Sigmoid colon (tissue), 7 donors: ENCODE data around the gene NAXE. TPM values are rescaled to one million over a fixed set of nuclear protein-coding genes. Genes with fewer than 3 reads are reported as not detected.

Source experiments
- DNase-seq: peaks from one replicate; pipeline ENCODE4 v3.0.0-alpha.2; 2019
- H3K27ac ChIP-seq, 4 donors: fragments of 200-600 bp; sonication (generic); one replicate each; pipeline ENCODE4 v1.5.1; 2016 to 2019; ENCODE audit warnings: mild to moderate bottlenecking in 1 of 4
- H3K27me3 ChIP-seq, 3 donors: fragments of 200-600 bp; sonication (generic); one replicate each; pipeline ENCODE4 v1.5.1; 2019; ENCODE audit warnings: mild to moderate bottlenecking in 1 of 3
- H3K36me3 ChIP-seq, 4 donors: fragments of 200-600 bp; sonication (generic); one replicate each; pipeline ENCODE4 v1.5.1; 2016 to 2019
- H3K4me1 ChIP-seq, 4 donors: fragments of 200-600 bp; sonication (generic); one replicate each; pipeline ENCODE4 v1.5.1; 2017 to 2019
- H3K4me3 ChIP-seq, 4 donors: fragments of 200-600 bp; sonication (generic); one replicate each; pipeline ENCODE4 v1.5.1; 2017 to 2019; ENCODE audit warnings: mild to moderate bottlenecking in 2 of 4, moderate library complexity in 1 of 4
- H3K9me3 ChIP-seq, 4 donors: fragments of 200-600 bp in 3 of 4; sonication (generic) in 3 of 4; one replicate each; pipeline versions ENCODE4 v1.5.1 to v1.6.1; 2013 to 2019
- CTCF ChIP-seq, 4 experiments: fragments of 450-650 bp in 3 of 4; fragments of 200-600 bp in 1 of 4; IDR thresholded peaks; one replicate each; pipeline ENCODE4 v1.5.1; 2016 to 2019; ENCODE audit warnings: antibody characterized with exemption in 4 of 4, mild to moderate bottlenecking in 3 of 4, moderate library complexity in 2 of 4
- EP300 ChIP-seq, 4 donors: sonication (generic); formaldehyde crosslinking; IDR thresholded peaks; one replicate each; pipeline ENCODE4 v1.6.1; 2017; ENCODE audit warnings: antibody characterized with exemption in 4 of 4
- POLR2A ChIP-seq, 2 donors: fragments of 450-650 bp; IDR thresholded peaks; one replicate each; pipeline ENCODE4 v1.6.1; 2016; ENCODE audit warnings: antibody characterized with exemption in 2 of 2, mild to moderate bottlenecking in 2 of 2, moderate library complexity in 2 of 2
- POLR2AphosphoS5 ChIP-seq, 4 donors: sonication (generic); formaldehyde crosslinking; IDR thresholded peaks; one replicate each; pipeline ENCODE4 v1.6.1; 2017; ENCODE audit warnings: antibody characterized with exemption in 4 of 4
- WGBS, 2 donors: extraction: QIAGEN DNeasy Blood & Tissue Kit; methylation state at CpG; one replicate each; pipeline ENCODE4 v1.1.7; 2013; 5-methylcytosine and 5-hydroxymethylcytosine counted together
- intact Hi-C: fragments of 100-400 bp; cut with DNase I; formaldehyde crosslinking; loops from one replicate; pipeline ENCODE4 v1.15.1; 2023
- polyA plus RNA-seq, 3 donors: library from polyadenylated mRNA; stranded (reverse); fragments of 200-250 nt; gene quantifications; one replicate each; pipeline ENCODE4 v1.2.3, GENCODE V29; 2013
- total RNA-seq, 4 donors: library from RNA; depleted of rRNA; stranded (reverse); fragments of >200 nt; gene quantifications; one replicate each; pipeline ENCODE4 v1.1.0, GENCODE V29; 2016
- donor health status: healthy with polysubstance abuse.
- donor health status: Bipolar disorder and iron deficiency.
- donor health status: healthy.

NAXE gene
- total and polyA plus RNA-seq, 7 donors = 59.3 to 113 (median 80.8) TPM

- TF ChIP-seq POLR2AphosphoS5 (IDR thresholded peaks at IDR 0.05) = no peak
- Histone ChIP-seq H3K36me3 (no peaks in the 10 kb centered on the region), H3K27ac (no peak overlapping the region), H3K9me3 (no peaks in the 10 kb centered on the region), H3K4me1 (peaks cover 0 to 18% (median 15%) of the 10 kb centered on the region in 4 donors), H3K4me3 (no peak overlapping the region), H3K27me3 (peaks cover 26 to 97% (median 86%) of the 10 kb centered on the region in 3 donors)
- no peak for DNase-seq
- 59 to 76% methylated on average over 7 of the region's 7 CpGs for WGBS, 2 donors
- intact Hi-C loops = no loop called here
Observed at GRCh38 chr1:156643049-156643777, 51.6 kb downstream of the NAXE start.

- Histone ChIP-seq H3K9me3 (no peaks in the 10 kb centered on the region), H3K36me3 (no peaks in the 10 kb centered on the region), H3K27me3 (peaks cover 25 to 97% (median 81%) of the 10 kb centered on the region in 3 donors), H3K4me1 (peaks cover 0 to 18% (median 15%) of the 10 kb centered on the region in 4 donors), H3K4me3 (no peak overlapping the region), H3K27ac (no peak overlapping the region)
- intact Hi-C loops = no loop called here
- no peak for DNase-seq
- TF ChIP-seq EP300 (IDR thresholded peaks at IDR 0.05) = no peak
- TF ChIP-seq CTCF (IDR thresholded peaks at IDR 0.05) = no peak
- no peak for TF ChIP-seq POLR2AphosphoS5 (IDR thresholded peaks at IDR 0.05)
- no peak for TF ChIP-seq POLR2A (IDR thresholded peaks at IDR 0.05)
- 41 to 85% methylated on average over 7 of the region's 7 CpGs for WGBS, 2 donors
Observed at GRCh38 chr1:156643778-156644092, 52.2 kb downstream of the NAXE start.

Other genes starting within 250 kb of the NAXE start
- gene RHBG, start 222.6 kb upstream of the NAXE start, total RNA-seq = not detected
- not detected for gene RHBG, start 222.6 kb upstream of the NAXE start, polyA plus RNA-seq
- gene MEF2D, start 91.0 kb upstream of the NAXE start, total RNA-seq = 10 to 100 TPM; 39.8 to 61.6 (median 53.2) TPM
- gene MEF2D, start 91.0 kb upstream of the NAXE start, polyA plus RNA-seq = 10 to 100 TPM; 13.2 to 31.2 (median 22.9) TPM
- under 1 TPM in 3 of 4 donors, not detected in 1; 0.55 to 0.81 (median 0.71) TPM for gene IQGAP3, start 19.2 kb upstream of the NAXE start, total RNA-seq
- 10 to 100 TPM in 1 of 3 donors, under 1 TPM in 2; 0.60 to 11.2 (median 0.92) TPM for gene IQGAP3, start 19.2 kb upstream of the NAXE start, polyA plus RNA-seq
- not detected for gene TTC24, start 12.1 kb upstream of the NAXE start, total RNA-seq
- gene TTC24, start 12.1 kb upstream of the NAXE start, polyA plus RNA-seq = 1 to 10 TPM in 1 of 3 donors, not detected in 2; 2.6 TPM
- 10 to 100 TPM; 12.2 to 22.9 (median 17.3) TPM for gene GPATCH4, start 9.7 kb downstream of the NAXE start, total RNA-seq
- 10 to 100 TPM; 10.2 to 32.9 (median 18.0) TPM for gene GPATCH4, start 9.7 kb downstream of the NAXE start, polyA plus RNA-seq
- gene HAPLN2, start 27.6 kb downstream of the NAXE start, total RNA-seq = 1 to 10 TPM in 1 of 4 donors, under 1 TPM in 1, not detected in 2; 0.71 to 1.2 TPM
- gene HAPLN2, start 27.6 kb downstream of the NAXE start, polyA plus RNA-seq = under 1 TPM in 1 of 3 donors, not detected in 2; 0.10 TPM
- gene BCAN, start 50.3 kb downstream of the NAXE start, total RNA-seq = 1 to 10 TPM in 3 of 4 donors, not detected in 1; 2.0 to 2.9 (median 2.3) TPM
- gene BCAN, start 50.3 kb downstream of the NAXE start, polyA plus RNA-seq = under 1 TPM in 1 of 3 donors, not detected in 2; 0.12 TPM
- 10 to 100 TPM in 2 of 4 donors, 1 to 10 TPM in 2; 7.1 to 21.0 (median 10.4) TPM for gene NES, start 85.6 kb downstream of the NAXE start, total RNA-seq
- gene NES, start 85.6 kb downstream of the NAXE start, polyA plus RNA-seq = 1 to 10 TPM in 2 of 3 donors, under 1 TPM in 1; 0.60 to 6.9 (median 1.8) TPM
- 1 to 10 TPM; 3.1 to 7.8 (median 5.4) TPM for gene CRABP2, start 113.8 kb downstream of the NAXE start, total RNA-seq
- gene CRABP2, start 113.8 kb downstream of the NAXE start, polyA plus RNA-seq = 1 to 10 TPM in 1 of 3 donors, not detected in 2; 4.9 TPM
- 10 to 100 TPM; 11.8 to 21.6 (median 13.7) TPM for gene METTL25B, start 136.7 kb downstream of the NAXE start, total RNA-seq
- gene METTL25B, start 136.7 kb downstream of the NAXE start, polyA plus RNA-seq = 10 to 100 TPM; 19.0 to 33.1 (median 22.8) TPM
- gene ISG20L2, start 137.0 kb downstream of the NAXE start, total RNA-seq = 10 to 100 TPM; 13.6 to 17.6 (median 16.7) TPM
- 10 to 100 TPM; 12.0 to 23.4 (median 17.1) TPM for gene ISG20L2, start 137.0 kb downstream of the NAXE start, polyA plus RNA-seq
- 10 to 100 TPM; 53.0 to 68.5 (median 59.7) TPM for gene MRPL24, start 149.3 kb downstream of the NAXE start, total RNA-seq
- 10 to 100 TPM; 72.7 to 81.1 (median 81.0) TPM for gene MRPL24, start 149.3 kb downstream of the NAXE start, polyA plus RNA-seq
- gene HDGF, start 159.9 kb downstream of the NAXE start, total RNA-seq = 100 to 1,000 TPM; 108 to 128 (median 116) TPM
- gene HDGF, start 159.9 kb downstream of the NAXE start, polyA plus RNA-seq = 100 to 1,000 TPM; 156 to 297 (median 202) TPM
- gene PRCC, start 175.8 kb downstream of the NAXE start, total RNA-seq = 10 to 100 TPM; 27.5 to 34.1 (median 32.4) TPM
- gene PRCC, start 175.8 kb downstream of the NAXE start, polyA plus RNA-seq = 10 to 100 TPM; 42.0 to 49.7 (median 48.3) TPM
- gene SH2D2A, start 225.1 kb downstream of the NAXE start, total RNA-seq = 1 to 10 TPM; 1.5 to 8.2 (median 4.3) TPM
- 1 to 10 TPM in 2 of 3 donors, under 1 TPM in 1; 0.69 to 7.9 (median 1.2) TPM for gene SH2D2A, start 225.1 kb downstream of the NAXE start, polyA plus RNA-seq